K562 (cell line): ENCODE data around the gene POLR3E. TPM values are rescaled to one million over a fixed set of nuclear protein-coding genes. Genes with fewer than 3 reads are reported as not detected.

Source experiments
- ATAC-seq: fragments of 200-7000 bp; cut with Tn5 transposase; 3 replicates; pipeline ENCODE4 v1.9.1; 2020; ENCODE audit warnings: moderate library complexity
- BruUV-seq: library from RNA; stranded (reverse); fragments of 400-500 nt; replicated peaks from 2 replicates; lab custom pipeline; 2021; lab: Mats Ljungman, UMichigan
- CTCF ChIA-PET: fragments of 300-600 bp; formaldehyde crosslinking; extraction: SDS; loops from one replicate; lab custom pipeline; 2021; ENCODE audit warnings: low intra/inter-chr PET ratio; lab: Yijun Ruan, JAX
- POLR2A ChIA-PET: fragments of 300-600, 350-650 bp; sonication (Branson Sonifier 250); formaldehyde crosslinking; extraction: SDS; loops from one replicate; lab custom pipeline; 2021; ENCODE audit warnings: antibody characterized with exemption, inconsistent platforms; lab: Yijun Ruan, JAX
- DNase-seq, 4 experiments: peaks; one replicate each; pipeline versions ENCODE4 v3.0.0 to v3.0.0-alpha.2; 2011 to 2018; ENCODE audit warnings: low spot score in 3 of 4, mixed read lengths in 3 of 4; ENCODE audit errors: extremely low read depth in 1 of 4
- FAIRE-seq: peaks from 2 replicates; lab custom pipeline; 2011; peaks lifted over from hg19 to GRCh38; lab: Jason Lieb, UNC
- H2AFZ ChIP-seq: 2 replicates; pipeline ENCODE4 v1.6.0; 2011; ENCODE audit warnings: low read depth, low read length, control low read depth, inconsistent platforms
- H3K27ac ChIP-seq: fragments of 200-600 bp; 3 replicates; pipeline ENCODE4 v1.8.0; 2011; ENCODE audit warnings: low read depth, mild to moderate bottlenecking, control low read depth, inconsistent platforms, low read length, moderate library complexity, mixed read lengths; ENCODE audit errors: extremely low read depth
- H3K27me3 ChIP-seq, 2 experiments: fragments of 300-600 bp in 1 of 2; 2 replicates in 1 of 2; 3 replicates in 1 of 2; pipeline versions ENCODE4 v1.6.0 to v1.8.0; 2011; ENCODE audit warnings: inconsistent platforms in 2 of 2, low read length in 2 of 2, mild to moderate bottlenecking in 1 of 2, mixed read lengths in 1 of 2, moderate library complexity in 1 of 2; ENCODE audit not compliant: control insufficient read depth in 2 of 2, insufficient read depth in 2 of 2
- H3K36me3 ChIP-seq: fragments of 300-600 bp; 3 replicates; pipeline ENCODE4 v1.8.0; 2011; ENCODE audit warnings: mild to moderate bottlenecking, low read length, inconsistent platforms; ENCODE audit not compliant: control insufficient read depth, insufficient read depth
- H3K4me1 ChIP-seq, 2 experiments: fragments of 200-600 bp in 1 of 2; replicated peaks in 1 of 2; 2 replicates in 1 of 2; 3 replicates in 1 of 2; pipeline versions ENCODE4 v1.5.1 to v1.8.0; 2011; ENCODE audit warnings: inconsistent platforms in 2 of 2, low read length in 2 of 2, mild to moderate bottlenecking in 1 of 2, mixed read lengths in 1 of 2, moderate library complexity in 1 of 2; ENCODE audit not compliant: control insufficient read depth in 2 of 2, insufficient read depth in 2 of 2
- H3K4me2 ChIP-seq: 2 replicates; pipeline ENCODE4 v1.6.1; 2011; ENCODE audit warnings: low read length, control low read depth, inconsistent platforms, mixed read lengths; ENCODE audit not compliant: insufficient read depth
- H3K4me3 ChIP-seq: fragments of 200-600 bp; sonication (generic), shearing (Covaris generic); 2 replicates; pipeline ENCODE4 v1.5.1; 2016; ENCODE audit warnings: control low read depth, inconsistent platforms
- H3K79me2 ChIP-seq: fragments of 200-600 bp; 3 replicates; pipeline ENCODE4 v1.8.0; 2011; ENCODE audit warnings: low read length, inconsistent platforms; ENCODE audit not compliant: control insufficient read depth, insufficient read depth
- H3K9ac ChIP-seq, 2 experiments: 2 replicates each; pipeline versions ENCODE4 v1.6.0 to v1.6.1; 2011; ENCODE audit warnings: low read depth in 2 of 2, low read length in 2 of 2, control low read depth in 1 of 2, inconsistent platforms in 1 of 2, mild to moderate bottlenecking in 1 of 2, mixed read lengths in 1 of 2; ENCODE audit not compliant: insufficient read depth in 1 of 2
- H3K9me1 ChIP-seq: one replicate; pipeline ENCODE4 v1.6.0; 2011; ENCODE audit warnings: inconsistent platforms, mild to moderate bottlenecking, low read length, moderate library complexity; ENCODE audit not compliant: control insufficient read depth, insufficient read depth
- H3K9me3 ChIP-seq: replicated peaks from 2 replicates; pipeline ENCODE4 v1.5.1; 2011; ENCODE audit warnings: low read depth, low read length, inconsistent platforms; ENCODE audit not compliant: control insufficient read depth, insufficient read depth
- H4K20me1 ChIP-seq: replicated peaks from 2 replicates; pipeline ENCODE4 v1.6.1; 2011; ENCODE audit warnings: low read length, inconsistent platforms, mixed read lengths; ENCODE audit not compliant: control insufficient read depth, insufficient read depth
- ARNT ChIP-seq, 2 experiments: fragments of 450-650 bp; IDR thresholded peaks; 2 replicates each; pipeline ENCODE4 v1.6.1; 2016; ENCODE audit warnings: mild to moderate bottlenecking in 1 of 2
- ASH1L ChIP-seq: fragments of 450-650 bp; IDR thresholded peaks from 2 replicates; pipeline ENCODE4 v1.6.1; 2018; ENCODE audit warnings: borderline replicate concordance, mild to moderate bottlenecking, low read depth; ENCODE audit not compliant: partially characterized antibody
- CEBPG ChIP-seq, 3 experiments: fragments of 200-800 bp in 1 of 3; sonication (Bioruptor generic) in 1 of 3; sonication (generic) in 1 of 3; formaldehyde crosslinking in 1 of 3; IDR thresholded peaks in 2 of 3; conservative IDR thresholded peaks in 1 of 3; 2 replicates each; pipeline versions ENCODE4 v1.6.1 to v1.8.0; 2016 to 2022; ENCODE audit warnings: missing compliant biosample characterization in 2 of 3, missing genetic modification characterization in 2 of 3, mild to moderate bottlenecking in 1 of 3, missing genetic modification reagents in 1 of 3
- EP400 ChIP-seq: fragments of 450-650 bp; IDR thresholded peaks from 2 replicates; pipeline ENCODE4 v1.6.1; 2017; ENCODE audit warnings: antibody characterized with exemption, mild to moderate bottlenecking, moderate library complexity
- MIER1 ChIP-seq: fragments of 450-650 bp; IDR thresholded peaks from 2 replicates; pipeline ENCODE4 v1.6.1; 2016; ENCODE audit warnings: antibody characterized with exemption, mild to moderate bottlenecking, low read depth
- MYC ChIP-seq, 2 experiments: fragments of 250-450 bp in 1 of 2; sonication (Bioruptor Pico) in 1 of 2; IDR thresholded peaks; 2 replicates each; pipeline versions ENCODE4 v1.5.1 to v1.6.1; 2012 to 2021; ENCODE audit warnings: low read depth in 2 of 2, borderline replicate concordance in 1 of 2, improper control_type of control experiment in 1 of 2, low read length in 1 of 2, mild to moderate bottlenecking in 1 of 2, moderate library complexity in 1 of 2
- RBM25 ChIP-seq: fragments of 200-400 bp; formaldehyde crosslinking; IDR thresholded peaks from 2 replicates; pipeline ENCODE4 v1.6.1; 2018; ENCODE audit warnings: low read length, low read depth, moderate library complexity; ENCODE audit not compliant: severe bottlenecking
- TAF7 ChIP-seq: fragments of 450-650 bp; IDR thresholded peaks from 2 replicates; pipeline ENCODE4 v1.6.1; 2016; ENCODE audit warnings: missing genetic modification characterization, missing compliant biosample characterization
- USF2 ChIP-seq: sonication (generic); formaldehyde crosslinking; IDR thresholded peaks from 2 replicates; pipeline ENCODE4 v1.5.0; 2020; ENCODE audit warnings: missing genetic modification reagents
- ZBTB26 ChIP-seq: fragments of 450-650 bp; formaldehyde crosslinking; IDR thresholded peaks from 2 replicates; pipeline ENCODE4 v1.4.0; 2022; ENCODE audit warnings: missing genetic modification characterization
- ZNF146 ChIP-seq: IDR thresholded peaks from one replicate; pipeline ENCODE4 v1.6.1; 2018; ENCODE audit warnings: missing compliant biosample characterization; ENCODE audit not compliant: unreplicated experiment
- ZNF280B ChIP-seq: fragments of 250-450 bp; sonication (Bioruptor Pico); IDR thresholded peaks from 2 replicates; pipeline ENCODE4 v1.5.1; 2021; ENCODE audit warnings: mild to moderate bottlenecking
- ZNF79 ChIP-seq: fragments of 250-450 bp; sonication (Bioruptor Pico); IDR thresholded peaks from 2 replicates; pipeline ENCODE4 v1.4.0; 2020; ENCODE audit warnings: low read depth, mild to moderate bottlenecking, moderate library complexity
- WGBS: fragments of 100-300 bp; shearing (Covaris generic); methylation state at CpG from one replicate; pipeline ENCODE4 v1.1.6; 2016; ENCODE audit warnings: low coverage, mixed read lengths; ENCODE audit not compliant: insufficient coverage; ENCODE audit errors: missing lambda C conversion rate; 5-methylcytosine and 5-hydroxymethylcytosine counted together
- in situ Hi-C: fragments of 300-500 bp; cut with MboI; formaldehyde crosslinking; loops from 4 replicates; pipeline ENCODE4 v1.15.0; 2018; ENCODE audit warnings: inconsistent platforms, mixed read lengths
- intact Hi-C: fragments of 100-400 bp; cut with micrococcal nuclease; formaldehyde crosslinking; loops from 2 replicates; pipeline ENCODE4 v1.14.2; 2022
- polyA plus RNA-seq, 8 experiments: library from polyadenylated mRNA; depleted of rRNA in 4 of 8; stranded (reverse) in 5 of 8; unstranded in 3 of 8; fragments of >200 nt; fragmentation: Nextera tagmentation in 2 of 8; fragmentation: Illumina TruSeq in 1 of 8; extraction: Ambion mirVana in 2 of 8; extraction: Trizol in 1 of 8; gene quantifications; 2 replicates each; pipeline versions ENCODE4 v1.2.1 to v1.2.3, GENCODE V29; 2011 to 2014; ENCODE audit warnings: inconsistent platforms in 1 of 8, missing spikeins in 1 of 8
- total RNA-seq, 7 experiments: library from RNA; depleted of rRNA in 6 of 7; stranded (reverse); fragments of >200 nt in 6 of 7; fragmentation: Illumina TruSeq in 2 of 7; extraction: Trizol in 2 of 7; gene quantifications; 2 replicates each; pipeline versions ENCODE4 v1.2.1 to v1.2.3, GENCODE V29; 2011 to 2021; ENCODE audit warnings: low replicate concordance in 1 of 7
- TF ChIP-seq, protein P1 (sequence below): sonication (generic); formaldehyde crosslinking; IDR thresholded peaks from 2 replicates; pipeline ENCODE4 v1.8.1; 2023; ENCODE audit warnings: mild to moderate bottlenecking, missing genetic modification reagents

POLR3E gene
- total and polyA plus RNA-seq, 9 of the 15 experiments (the other 6 are each of a cell fraction or from before 2014, with no cell fraction given), result 17.7 to 151 (median 82.6) TPM

DNA sequence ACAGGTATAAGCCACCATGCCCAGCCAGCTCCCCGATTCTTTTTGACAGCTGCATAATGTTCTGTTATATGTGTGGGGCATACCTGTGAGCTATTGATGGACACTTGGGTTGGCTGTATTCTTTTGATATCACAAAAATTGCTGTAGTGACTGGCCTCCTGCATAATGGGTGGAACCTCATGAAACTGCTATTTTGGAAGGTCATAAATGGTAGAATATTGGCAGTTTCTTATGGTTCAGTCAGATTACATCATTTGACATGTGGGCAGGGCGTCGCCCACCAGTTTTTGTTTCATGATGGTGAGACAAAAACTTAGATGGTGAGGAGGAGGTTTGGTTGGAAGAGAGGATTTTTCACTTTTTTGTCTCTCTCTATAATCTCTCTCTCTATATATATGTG lies 26.7 kb upstream of the POLR3E start:
- H3K27me3 ChIP-seq, result no peaks in the 10 kb centered on the region
- no peak for DNase-seq
- TF ChIP-seq ZBTB26 (CRISPR knock-in tag) (no peak), TAF7 (no peak), CEBPG (CRISPR knock-in tag; IDR thresholded peaks at IDR 0.05) (peak; percentile 42; the same call in 1 of the 2 replicates), CEBPG (tag; conservative IDR thresholded peaks at IDR 0.05 in 1 of 2, IDR thresholded peaks at IDR 0.05 in 1 of 2) (no peak), ZNF146 (CRISPR knock-in tag) (peak; percentile 19), EP400 (peak; percentile 30; the same call in 1 of the 2 replicates), ZNF79 (CRISPR knock-in tag) (no peak), ARNT (IDR thresholded peaks at IDR 0.05) (no peak), USF2 (CRISPR knock-in tag) (no peak), ASH1L (no peak), MIER1 (0 out of 2 replicates have a peak, but pooled peaks have one; percentile 41), MYC (IDR thresholded peaks at IDR 0.05; ENCODE audit: low read depth, low read length) (peak; percentile 39; the same call in 1 of the 2 replicates), MYC (CRISPR knock-in tag; IDR thresholded peaks at IDR 0.05; ENCODE audit: borderline replicate concordance, low read depth) (no peak), RBM25 (peak; percentile 56), ZNF280B (no peak)
- TF ChIP-seq, protein P1, sequence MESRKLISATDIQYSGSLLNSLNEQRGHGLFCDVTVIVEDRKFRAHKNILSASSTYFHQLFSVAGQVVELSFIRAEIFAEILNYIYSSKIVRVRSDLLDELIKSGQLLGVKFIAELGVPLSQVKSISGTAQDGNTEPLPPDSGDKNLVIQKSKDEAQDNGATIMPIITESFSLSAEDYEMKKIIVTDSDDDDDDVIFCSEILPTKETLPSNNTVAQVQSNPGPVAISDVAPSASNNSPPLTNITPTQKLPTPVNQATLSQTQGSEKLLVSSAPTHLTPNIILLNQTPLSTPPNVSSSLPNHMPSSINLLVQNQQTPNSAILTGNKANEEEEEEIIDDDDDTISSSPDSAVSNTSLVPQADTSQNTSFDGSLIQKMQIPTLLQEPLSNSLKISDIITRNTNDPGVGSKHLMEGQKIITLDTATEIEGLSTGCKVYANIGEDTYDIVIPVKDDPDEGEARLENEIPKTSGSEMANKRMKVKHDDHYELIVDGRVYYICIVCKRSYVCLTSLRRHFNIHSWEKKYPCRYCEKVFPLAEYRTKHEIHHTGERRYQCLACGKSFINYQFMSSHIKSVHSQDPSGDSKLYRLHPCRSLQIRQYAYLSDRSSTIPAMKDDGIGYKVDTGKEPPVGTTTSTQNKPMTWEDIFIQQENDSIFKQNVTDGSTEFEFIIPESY (CRISPR knock-in tag), result no peak
- ChIA-PET CTCF (no interaction called here), POLR2A (interaction anchor here (0.7 kb wide), 1 partner anchor 8 kb away, joined by 3 read pairs; no protein-coding TSS in a partner anchor)
- H3K9me3 ChIP-seq, result no peaks in the 10 kb centered on the region
- intact Hi-C loops (no loop called here), in situ Hi-C loops (no loop called here)
- 90% methylated on average over 3 of the region's 3 CpGs for WGBS
- H3K4me1 ChIP-seq, result peaks cover 0 to 5% of the 10 kb centered on the region in 2 experiments; a peak in 2 of 5 replicates
- H3K36me3 ChIP-seq, result peaks cover 82% of the 10 kb centered on the region; the same call in 2 of the 3 replicates
- no peak for ATAC-seq
- no peaks in the 10 kb centered on the region for H4K20me1 ChIP-seq
- no peak overlapping the region for H2AFZ ChIP-seq
- no peak for FAIRE-seq
- no peak overlapping the region for H3K9ac ChIP-seq
- no peaks in the 10 kb centered on the region for H3K9me1 ChIP-seq
- BruUV-seq, result no TSS peak
- H3K4me3 ChIP-seq, result no peak overlapping the region
- H3K4me2 ChIP-seq, result no peak overlapping the region
- H3K79me2 ChIP-seq, result no peaks in the 10 kb centered on the region
- H3K27ac ChIP-seq, result no peak overlapping the region
